Neural cell (in vitro differentiated cells): Measurements from ENCODE around the gene FCMR.

Source experiments
- EP300 ChIP-seq: fragments of 450-650 bp; conservative IDR thresholded peaks from 2 replicates; pipeline ENCODE4 v1.6.1; 2014; ENCODE audit warnings: antibody characterized with exemption, mild to moderate bottlenecking, moderate library complexity; ENCODE audit not compliant: poor library complexity, severe bottlenecking
- MXI1 ChIP-seq: fragments of 450-650 bp; conservative IDR thresholded peaks from 2 replicates; pipeline ENCODE4 v1.6.1; 2014; ENCODE audit warnings: antibody characterized with exemption, mild to moderate bottlenecking; ENCODE audit not compliant: poor library complexity, severe bottlenecking
- POLR2AphosphoS5 ChIP-seq: IDR thresholded peaks from 2 replicates; pipeline ENCODE4 v1.6.1; 2012
- SMC3 ChIP-seq: fragments of 450-650 bp; conservative IDR thresholded peaks from 2 replicates; pipeline ENCODE4 v1.6.1; 2014; ENCODE audit warnings: antibody characterized with exemption, mild to moderate bottlenecking, moderate library complexity; ENCODE audit not compliant: poor library complexity
- TAF1 ChIP-seq: IDR thresholded peaks from 2 replicates; pipeline ENCODE4 v1.6.1; 2012; ENCODE audit warnings: low read depth
- TF ChIP-seq, protein P1 (sequence below): fragments of 450-650 bp; IDR thresholded peaks from 2 replicates; pipeline ENCODE4 v1.5.1; 2014; ENCODE audit warnings: antibody characterized with exemption, mild to moderate bottlenecking, moderate library complexity; ENCODE audit not compliant: poor library complexity, severe bottlenecking
- TF ChIP-seq, protein P2 (sequence below): IDR thresholded peaks from 2 replicates; pipeline ENCODE4 v1.6.1; 2012; ENCODE audit warnings: borderline replicate concordance

DNA sequence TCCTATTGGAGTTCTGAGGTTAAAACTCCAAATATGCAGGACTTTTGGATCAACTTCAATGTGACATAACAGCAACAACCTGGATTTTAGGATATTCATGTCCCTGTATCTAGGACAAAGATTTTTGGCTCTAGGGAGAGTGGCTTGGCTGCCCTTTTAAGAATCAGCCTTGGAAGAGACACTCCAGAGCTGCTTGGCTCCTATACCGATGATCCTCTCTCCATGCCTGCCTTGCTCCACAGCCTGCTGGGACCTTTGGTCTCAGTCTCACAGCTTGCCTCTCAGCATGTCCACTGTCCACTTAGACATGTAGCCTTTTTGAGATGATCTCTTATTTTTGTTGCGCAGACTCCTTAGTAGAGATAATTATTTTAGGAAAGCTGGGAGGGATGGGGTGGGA is 4.5 kb upstream of the FCMR start:
- TF ChIP-seq, protein P1, sequence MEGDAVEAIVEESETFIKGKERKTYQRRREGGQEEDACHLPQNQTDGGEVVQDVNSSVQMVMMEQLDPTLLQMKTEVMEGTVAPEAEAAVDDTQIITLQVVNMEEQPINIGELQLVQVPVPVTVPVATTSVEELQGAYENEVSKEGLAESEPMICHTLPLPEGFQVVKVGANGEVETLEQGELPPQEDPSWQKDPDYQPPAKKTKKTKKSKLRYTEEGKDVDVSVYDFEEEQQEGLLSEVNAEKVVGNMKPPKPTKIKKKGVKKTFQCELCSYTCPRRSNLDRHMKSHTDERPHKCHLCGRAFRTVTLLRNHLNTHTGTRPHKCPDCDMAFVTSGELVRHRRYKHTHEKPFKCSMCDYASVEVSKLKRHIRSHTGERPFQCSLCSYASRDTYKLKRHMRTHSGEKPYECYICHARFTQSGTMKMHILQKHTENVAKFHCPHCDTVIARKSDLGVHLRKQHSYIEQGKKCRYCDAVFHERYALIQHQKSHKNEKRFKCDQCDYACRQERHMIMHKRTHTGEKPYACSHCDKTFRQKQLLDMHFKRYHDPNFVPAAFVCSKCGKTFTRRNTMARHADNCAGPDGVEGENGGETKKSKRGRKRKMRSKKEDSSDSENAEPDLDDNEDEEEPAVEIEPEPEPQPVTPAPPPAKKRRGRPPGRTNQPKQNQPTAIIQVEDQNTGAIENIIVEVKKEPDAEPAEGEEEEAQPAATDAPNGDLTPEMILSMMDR = no peak
- TF ChIP-seq POLR2AphosphoS5 = no peak
- TF ChIP-seq SMC3 = no peak
- no peak for TF ChIP-seq TAF1
- no peak for TF ChIP-seq MXI1
- TF ChIP-seq, protein P2, sequence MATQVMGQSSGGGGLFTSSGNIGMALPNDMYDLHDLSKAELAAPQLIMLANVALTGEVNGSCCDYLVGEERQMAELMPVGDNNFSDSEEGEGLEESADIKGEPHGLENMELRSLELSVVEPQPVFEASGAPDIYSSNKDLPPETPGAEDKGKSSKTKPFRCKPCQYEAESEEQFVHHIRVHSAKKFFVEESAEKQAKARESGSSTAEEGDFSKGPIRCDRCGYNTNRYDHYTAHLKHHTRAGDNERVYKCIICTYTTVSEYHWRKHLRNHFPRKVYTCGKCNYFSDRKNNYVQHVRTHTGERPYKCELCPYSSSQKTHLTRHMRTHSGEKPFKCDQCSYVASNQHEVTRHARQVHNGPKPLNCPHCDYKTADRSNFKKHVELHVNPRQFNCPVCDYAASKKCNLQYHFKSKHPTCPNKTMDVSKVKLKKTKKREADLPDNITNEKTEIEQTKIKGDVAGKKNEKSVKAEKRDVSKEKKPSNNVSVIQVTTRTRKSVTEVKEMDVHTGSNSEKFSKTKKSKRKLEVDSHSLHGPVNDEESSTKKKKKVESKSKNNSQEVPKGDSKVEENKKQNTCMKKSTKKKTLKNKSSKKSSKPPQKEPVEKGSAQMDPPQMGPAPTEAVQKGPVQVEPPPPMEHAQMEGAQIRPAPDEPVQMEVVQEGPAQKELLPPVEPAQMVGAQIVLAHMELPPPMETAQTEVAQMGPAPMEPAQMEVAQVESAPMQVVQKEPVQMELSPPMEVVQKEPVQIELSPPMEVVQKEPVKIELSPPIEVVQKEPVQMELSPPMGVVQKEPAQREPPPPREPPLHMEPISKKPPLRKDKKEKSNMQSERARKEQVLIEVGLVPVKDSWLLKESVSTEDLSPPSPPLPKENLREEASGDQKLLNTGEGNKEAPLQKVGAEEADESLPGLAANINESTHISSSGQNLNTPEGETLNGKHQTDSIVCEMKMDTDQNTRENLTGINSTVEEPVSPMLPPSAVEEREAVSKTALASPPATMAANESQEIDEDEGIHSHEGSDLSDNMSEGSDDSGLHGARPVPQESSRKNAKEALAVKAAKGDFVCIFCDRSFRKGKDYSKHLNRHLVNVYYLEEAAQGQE = no peak
- no peak for TF ChIP-seq EP300
